H1 (cell line): Measurements from ENCODE around the gene PRICKLE2. TPM values are rescaled to one million over a fixed set of nuclear protein-coding genes. Genes with fewer than 3 reads are reported as not detected.

ENCODE experiments used
- CTCF ChIA-PET: fragments of 300-600 bp; sonication (Branson Sonifier 250); formaldehyde crosslinking; loops from one replicate; lab custom pipeline; 2021; ENCODE audit not compliant: partially characterized antibody; lab: Charles Lee
- POLR2A ChIA-PET: fragments of 300-600 bp; sonication (Branson Sonifier 250); formaldehyde crosslinking; loops from one replicate; lab custom pipeline; 2021; ENCODE audit warnings: inconsistent platforms; ENCODE audit not compliant: partially characterized antibody; lab: Charles Lee
- DNase-seq, 2 experiments: peaks; one replicate each; pipeline versions ENCODE4 v3.0.0 to v3.0.0-alpha.2; 2010 to 2022; ENCODE audit warnings: low spot score in 2 of 2, low read depth in 1 of 2, mixed read lengths in 1 of 2
- FAIRE-seq: peaks from 2 replicates; lab custom pipeline; 2011; peaks lifted over from hg19 to GRCh38; lab: Jason Lieb, UNC
- H2AFZ ChIP-seq: 2 replicates; pipeline ENCODE4 v1.8.1; 2012; ENCODE audit warnings: low read length, inconsistent platforms
- H2AK5ac ChIP-seq: 2 replicates; pipeline ENCODE4 v1.6.1; 2013; ENCODE audit warnings: low read depth, low read length
- H2BK120ac ChIP-seq: replicated peaks from 2 replicates; pipeline ENCODE3; 2013; ENCODE audit warnings: low read depth, low read length, inconsistent platforms
- H2BK12ac ChIP-seq: 2 replicates; pipeline ENCODE4 v1.6.1; 2013; ENCODE audit warnings: low read depth, low read length
- H2BK15ac ChIP-seq: 2 replicates; pipeline ENCODE4 v1.6.1; 2013; ENCODE audit warnings: low read length
- H2BK20ac ChIP-seq: 2 replicates; pipeline ENCODE4 v1.6.1; 2013; ENCODE audit warnings: low read length
- H2BK5ac ChIP-seq: 2 replicates; pipeline ENCODE4 v1.6.1; 2013; ENCODE audit warnings: low read depth, low read length
- H3K14ac ChIP-seq: 2 replicates; pipeline ENCODE4 v1.6.1; 2013; ENCODE audit warnings: inconsistent platforms; ENCODE audit not compliant: insufficient read length
- H3K18ac ChIP-seq: 2 replicates; pipeline ENCODE4 v1.6.1; 2013; ENCODE audit warnings: low read length; ENCODE audit errors: extremely low read depth
- H3K23ac ChIP-seq: 2 replicates; pipeline ENCODE4 v1.6.1; 2013; ENCODE audit warnings: inconsistent platforms; ENCODE audit not compliant: insufficient read length
- H3K23me2 ChIP-seq: 2 replicates; pipeline ENCODE4 v1.6.1; 2013; ENCODE audit warnings: low read depth, low read length
- H3K27ac ChIP-seq: 2 replicates; pipeline ENCODE4 v1.6.1; 2011; ENCODE audit warnings: low read depth, low read length, inconsistent platforms
- H3K27me3 ChIP-seq, 4 experiments: replicated peaks in 1 of 4; 1 replicate in 1 of 4; 2 replicates in 3 of 4; pipeline versions ENCODE4 v1.6.1 to v1.8.1; 2011 to 2013; ENCODE audit warnings: low read length in 3 of 4, mild to moderate bottlenecking in 3 of 4, inconsistent platforms in 2 of 4, mixed read lengths in 2 of 4, moderate library complexity in 1 of 4; ENCODE audit not compliant: control insufficient read depth in 3 of 4, insufficient read depth in 3 of 4; ENCODE audit errors: extremely low read depth in 1 of 4
- H3K36me3 ChIP-seq, 4 experiments: 2 replicates each; pipeline versions ENCODE4 v1.6.1 to v1.8.1; 2011 to 2013; ENCODE audit warnings: mild to moderate bottlenecking in 4 of 4, low read length in 3 of 4, moderate library complexity in 2 of 4, control low read depth in 1 of 4, inconsistent platforms in 1 of 4; ENCODE audit not compliant: insufficient read depth in 4 of 4, control insufficient read depth in 2 of 4
- H3K4ac ChIP-seq: replicated peaks from 2 replicates; pipeline ENCODE3; 2013; ENCODE audit warnings: low read length, low read depth, mixed read lengths, inconsistent platforms; ENCODE audit not compliant: insufficient read length
- H3K4me1 ChIP-seq, 4 experiments: replicated peaks in 1 of 4; 1 replicate in 1 of 4; 2 replicates in 3 of 4; pipeline versions ENCODE4 v1.6.1 to v1.8.1; 2011 to 2013; ENCODE audit warnings: low read length in 3 of 4, inconsistent platforms in 2 of 4, mixed read lengths in 1 of 4; ENCODE audit not compliant: insufficient read depth in 4 of 4, control insufficient read depth in 3 of 4
- H3K4me2 ChIP-seq, 2 experiments: 2 replicates each; pipeline versions ENCODE4 v1.6.1 to v1.8.1; 2011 to 2013; ENCODE audit warnings: low read depth in 2 of 2, low read length in 2 of 2, control low read depth in 1 of 2, inconsistent platforms in 1 of 2, mild to moderate bottlenecking in 1 of 2; ENCODE audit not compliant: insufficient read depth in 1 of 2
- H3K4me3 ChIP-seq, 4 experiments: fragments of 200-600, 300-600 bp in 1 of 4; sonication (generic), shearing (Covaris generic), sonication (Bioruptor Twin) in 1 of 4; 2 replicates each; pipeline versions ENCODE4 v1.5.1 to v1.8.1; 2011 to 2016; ENCODE audit warnings: low read length in 4 of 4, low read depth in 3 of 4, control low read depth in 2 of 4, inconsistent platforms in 2 of 4, mild to moderate bottlenecking in 2 of 4, mixed read lengths in 1 of 4, moderate library complexity in 1 of 4; ENCODE audit not compliant: insufficient read depth in 2 of 4; ENCODE audit errors: extremely low read depth in 1 of 4
- H3K56ac ChIP-seq: replicated peaks from 2 replicates; pipeline ENCODE3; 2013; ENCODE audit warnings: low read depth, mild to moderate bottlenecking, mixed read lengths, low read length, inconsistent platforms; ENCODE audit not compliant: insufficient read length
- H3K79me1 ChIP-seq: 2 replicates; pipeline ENCODE4 v1.6.1; 2013; ENCODE audit warnings: low read depth, low read length, control low read depth
- H3K79me2 ChIP-seq, 2 experiments: 2 replicates each; pipeline versions ENCODE4 v1.6.1 to v1.8.1; 2012 to 2013; ENCODE audit warnings: low read length in 2 of 2, mild to moderate bottlenecking in 2 of 2, inconsistent platforms in 1 of 2; ENCODE audit not compliant: insufficient read depth in 2 of 2, control insufficient read depth in 1 of 2
- H3K9ac ChIP-seq, 4 experiments: replicated peaks in 1 of 4; 1 replicate in 1 of 4; 2 replicates in 3 of 4; pipeline versions ENCODE4 v1.6.1 to v1.8.1; 2011 to 2013; ENCODE audit warnings: low read depth in 3 of 4, low read length in 3 of 4, control low read depth in 2 of 4, mild to moderate bottlenecking in 2 of 4, moderate library complexity in 2 of 4, inconsistent platforms in 1 of 4; ENCODE audit errors: extremely low read depth in 1 of 4
- H3K9me3 ChIP-seq, 2 experiments: 2 replicates each; pipeline versions ENCODE4 v1.6.1 to v1.8.1; 2012 to 2013; ENCODE audit warnings: mild to moderate bottlenecking in 2 of 2, moderate library complexity in 2 of 2, control low read depth in 1 of 2, inconsistent platforms in 1 of 2, low read depth in 1 of 2, low read length in 1 of 2, mixed read lengths in 1 of 2; ENCODE audit not compliant: insufficient read depth in 2 of 2
- H4K20me1 ChIP-seq, 2 experiments: replicated peaks in 1 of 2; 2 replicates each; pipeline versions ENCODE3 to v1.8.1; 2011 to 2013; ENCODE audit warnings: inconsistent platforms in 2 of 2, low read length in 2 of 2, mild to moderate bottlenecking in 1 of 2; ENCODE audit not compliant: insufficient read depth in 2 of 2, control insufficient read depth in 1 of 2
- H4K5ac ChIP-seq: 2 replicates; pipeline ENCODE4 v1.6.1; 2013; ENCODE audit warnings: low read length, low read depth, mixed read lengths, inconsistent platforms; ENCODE audit not compliant: insufficient read length
- H4K8ac ChIP-seq: 2 replicates; pipeline ENCODE4 v1.8.0; 2013; ENCODE audit warnings: mild to moderate bottlenecking, moderate library complexity, low read length, inconsistent platforms; ENCODE audit not compliant: insufficient read depth; ENCODE audit errors: extremely low read depth
- H4K91ac ChIP-seq: replicated peaks from 2 replicates; pipeline ENCODE3; 2013; ENCODE audit warnings: low read length, mixed read lengths, inconsistent platforms; ENCODE audit not compliant: insufficient read length
- BACH1 ChIP-seq: IDR thresholded peaks from 2 replicates; pipeline ENCODE4 v1.6.1; 2012; ENCODE audit warnings: low read length, improper control_type of control experiment
- TCF12 ChIP-seq: IDR thresholded peaks from 2 replicates; pipeline ENCODE4 v1.6.1; 2011; ENCODE audit warnings: low read depth, mild to moderate bottlenecking, low read length
- YY1 ChIP-seq: IDR thresholded peaks from 2 replicates; pipeline ENCODE4 v1.6.1; 2011; ENCODE audit warnings: low read depth, mild to moderate bottlenecking, low read length
- WGBS, 2 experiments: shearing (Covaris generic) in 1 of 2; methylation state at CpG; one replicate each; pipeline versions ENCODE4 v1.1.6 to v1.1.7; 2013 to 2015; ENCODE audit warnings: low lambda C conversion rate in 2 of 2, mixed read lengths in 2 of 2, inconsistent platforms in 1 of 2, low coverage in 1 of 2, missing lambda C conversion rate in 1 of 2; ENCODE audit not compliant: insufficient replicate concordance in 2 of 2, insufficient coverage in 1 of 2, insufficient read length in 1 of 2; ENCODE audit errors: extremely low coverage in 1 of 2, missing lambda C conversion rate in 1 of 2; 5-methylcytosine and 5-hydroxymethylcytosine counted together
- polyA plus RNA-seq, 7 experiments: library from polyadenylated mRNA; depleted of rRNA in 3 of 7; stranded (reverse) in 5 of 7; unstranded in 2 of 7; fragments of >200 nt in 5 of 7; fragments of 200-250 nt in 2 of 7; gene quantifications; 1 replicate in 5 of 7; 2 replicates in 1 of 7; 4 replicates in 1 of 7; pipeline versions ENCODE4 v1.2.1 to v1.2.3, GENCODE V29; 2011 to 2013; ENCODE audit warnings: missing spikeins in 2 of 7, mixed read lengths in 2 of 7
- total RNA-seq: library from RNA; stranded (reverse); fragmentation: NEBNext Ultra II Directional; extraction: Animal tissue kit (Norgen Biotek cat#: 25700); gene quantifications from 2 replicates; pipeline ENCODE4 v1.2.1, GENCODE V29; 2021
- TF ChIP-seq, protein P1 (sequence below), 3 experiments: IDR thresholded peaks; 1 replicate in 2 of 3; 2 replicates in 1 of 3; pipeline versions ENCODE4 v1.5.1 to v1.6.1; 2011; ENCODE audit warnings: low read length in 3 of 3, mild to moderate bottlenecking in 3 of 3, inconsistent platforms in 2 of 3, low read depth in 1 of 3, moderate library complexity in 1 of 3; ENCODE audit not compliant: insufficient read depth in 1 of 3; ENCODE audit errors: control extremely low read depth in 1 of 3

PRICKLE2 gene
- total and polyA plus RNA-seq, 2 of the 8 experiments (the other 6 are each of a cell fraction or from before 2014, with no cell fraction given): 2.9 to 8.0 TPM

GRCh38 chr3:64063207-64063982 is 161.9 kb downstream of the PRICKLE2 start:
- Histone ChIP-seq H3K23me2 (no peaks in the 10 kb centered on the region), H4K5ac (no peak overlapping the region), H3K36me3 (no peaks in the 10 kb centered on the region), H3K79me1 (no peaks in the 10 kb centered on the region), H3K79me2 (no peaks in the 10 kb centered on the region), H2AFZ (no peak overlapping the region), H3K14ac (no peak overlapping the region), H3K56ac (no peak overlapping the region), H2BK20ac (no peak overlapping the region), H4K20me1 (no peaks in the 10 kb centered on the region), H3K9me3 (no peaks in the 10 kb centered on the region), H3K4ac (no peak overlapping the region), H4K8ac (no peak overlapping the region), H3K27me3 (no peaks in the 10 kb centered on the region; a peak in 4 of 7 replicates), H3K27ac (no peak overlapping the region), H4K91ac (no peak overlapping the region), H2BK120ac (no peak overlapping the region), H2BK15ac (no peak overlapping the region), H2BK12ac (no peak overlapping the region), H3K23ac (no peak overlapping the region), H3K9ac (no peak overlapping the region), H3K4me2 (peak overlapping the region; percentile 9 to 16; a peak in 3 of 4 replicates), H2AK5ac (no peak overlapping the region), H3K4me3 (peak overlapping the region in 1 of 4 experiments; percentile 4; a peak in 1 of 8 replicates), H3K18ac (no peak overlapping the region), H2BK5ac (no peak overlapping the region), H3K4me1 (peaks cover 0 to 7% (median 6%) of the 10 kb centered on the region in 4 experiments; a peak in 6 of 7 replicates)
- DNase-seq (no peak), FAIRE-seq (peak; percentile 87)
- ChIA-PET POLR2A (no interaction called here), CTCF (interaction anchor here (0.8 to 1.2 kb wide), 3 partner anchors 13 to 207 kb away, joined by 3 read pairs; partner anchors contain the start of gene PSMD6)
- 65% methylated on average over 5 of the region's 5 CpGs; no CpG with 5 or more reads in 1 of the 2 experiments for WGBS, 2 experiments
- TF ChIP-seq, protein P1, sequence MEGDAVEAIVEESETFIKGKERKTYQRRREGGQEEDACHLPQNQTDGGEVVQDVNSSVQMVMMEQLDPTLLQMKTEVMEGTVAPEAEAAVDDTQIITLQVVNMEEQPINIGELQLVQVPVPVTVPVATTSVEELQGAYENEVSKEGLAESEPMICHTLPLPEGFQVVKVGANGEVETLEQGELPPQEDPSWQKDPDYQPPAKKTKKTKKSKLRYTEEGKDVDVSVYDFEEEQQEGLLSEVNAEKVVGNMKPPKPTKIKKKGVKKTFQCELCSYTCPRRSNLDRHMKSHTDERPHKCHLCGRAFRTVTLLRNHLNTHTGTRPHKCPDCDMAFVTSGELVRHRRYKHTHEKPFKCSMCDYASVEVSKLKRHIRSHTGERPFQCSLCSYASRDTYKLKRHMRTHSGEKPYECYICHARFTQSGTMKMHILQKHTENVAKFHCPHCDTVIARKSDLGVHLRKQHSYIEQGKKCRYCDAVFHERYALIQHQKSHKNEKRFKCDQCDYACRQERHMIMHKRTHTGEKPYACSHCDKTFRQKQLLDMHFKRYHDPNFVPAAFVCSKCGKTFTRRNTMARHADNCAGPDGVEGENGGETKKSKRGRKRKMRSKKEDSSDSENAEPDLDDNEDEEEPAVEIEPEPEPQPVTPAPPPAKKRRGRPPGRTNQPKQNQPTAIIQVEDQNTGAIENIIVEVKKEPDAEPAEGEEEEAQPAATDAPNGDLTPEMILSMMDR (IDR thresholded peaks at IDR 0.05; ENCODE audit: control extremely low read depth in 1 of 3, insufficient read depth in 1 of 3, low read depth in 1 of 3, low read length in 3 of 3): no peak
- TF ChIP-seq TCF12 (no peak), YY1 (no peak), BACH1 (no peak)
